Measurements from ENCODE around the gene SLC25A26. TPM values are rescaled to one million over a fixed set of nuclear protein-coding genes. Genes with fewer than 3 reads are reported as not detected.

SLC25A26 gene
- total and polyA plus RNA-seq, 3 experiments from 2014 or later, result 18.9 to 38.4 (median 22.5) TPM

- no peak for DNase-seq
- H3K36me3 ChIP-seq (ENCODE audit: insufficient read depth, low read length), result peaks cover 11% of the 10 kb centered on the region
Observed at GRCh38 chr3:66403323-66403990, 182.7 kb downstream of the SLC25A26 start.

GRCh38 chr3:66404197-66404596 is 183.4 kb downstream of the SLC25A26 start:
- no peak overlapping the region for H3K4me3 ChIP-seq (ENCODE audit: low read length)
- Mint-ChIP-seq H3K9me3 (no peaks in the 10 kb centered on the region), H3K27ac (peak overlapping the region in 1 of 8 donors; percentile 39), H3K36me3 (peaks cover 6 to 88% (median 20%) of the 10 kb centered on the region in 3 donors), H3K27me3 (no peaks in the 10 kb centered on the region), H3K4me3 (peak overlapping the region in 1 of 7 donors; percentile 59), H3K4me1 (peaks cover 3% of the 10 kb centered on the region in 3 donors)
- CTCF ChIA-PET, result interaction anchor here (0.9 to 6.4 kb wide), 3 partner anchors 26 to 413 kb away, joined by 3 to 65 read pairs (median 4); no protein-coding TSS in a partner anchor
- peaks cover 11% of the 10 kb centered on the region for H3K36me3 ChIP-seq (ENCODE audit: insufficient read depth, low read length)
- no peak for DNase-seq
- no peaks in the 10 kb centered on the region for H3K4me1 ChIP-seq (ENCODE audit: insufficient read depth, low read length)
- no peaks in the 10 kb centered on the region for H3K27me3 ChIP-seq (ENCODE audit: insufficient read depth, low read length, poor library complexity, severe bottlenecking)
- H3K27ac ChIP-seq (ENCODE audit: low read depth, low read length), result no peak overlapping the region
- POLR2A ChIA-PET, result no interaction called here
- no peaks in the 10 kb centered on the region for H3K9me3 ChIP-seq (ENCODE audit: low read length)

More at GRCh38 chr3:66403323-66403990, 182.7 kb downstream of the SLC25A26 start:
- Mint-ChIP-seq H3K9me3 (no peaks in the 10 kb centered on the region), H3K4me1 (peaks cover 3% of the 10 kb centered on the region in 3 donors), H3K36me3 (peaks cover 6 to 89% (median 20%) of the 10 kb centered on the region in 3 donors), H3K4me3 (peak overlapping the region in 1 of 7 donors; percentile 59), H3K27ac (peak overlapping the region in 3 of 8 donors; percentile 29 to 66 (median 39)), H3K27me3 (no peaks in the 10 kb centered on the region)
- CTCF ChIA-PET, result interaction anchor here (0.9 to 6.4 kb wide), 3 partner anchors 25 to 414 kb away, joined by 3 to 65 read pairs (median 4); no protein-coding TSS in a partner anchor
- Histone ChIP-seq H3K4me3 (ENCODE audit: low read length) (no peak overlapping the region), H3K27me3 (ENCODE audit: insufficient read depth, low read length, poor library complexity, severe bottlenecking) (no peaks in the 10 kb centered on the region), H3K4me1 (ENCODE audit: insufficient read depth, low read length) (no peaks in the 10 kb centered on the region), H3K27ac (ENCODE audit: low read depth, low read length) (no peak overlapping the region), H3K9me3 (ENCODE audit: low read length) (no peaks in the 10 kb centered on the region)
- POLR2A ChIA-PET, result no interaction called here

- Histone ChIP-seq H3K4me3 (ENCODE audit: low read length) (no peak overlapping the region), H3K27ac (ENCODE audit: low read depth, low read length) (no peak overlapping the region), H3K36me3 (ENCODE audit: insufficient read depth, low read length) (peaks cover 11% of the 10 kb centered on the region), H3K9me3 (ENCODE audit: low read length) (no peaks in the 10 kb centered on the region), H3K27me3 (ENCODE audit: insufficient read depth, low read length, poor library complexity, severe bottlenecking) (no peaks in the 10 kb centered on the region), H3K4me1 (ENCODE audit: insufficient read depth, low read length) (no peaks in the 10 kb centered on the region)
- Mint-ChIP-seq H3K4me3 (no peak overlapping the region), H3K9me3 (no peaks in the 10 kb centered on the region), H3K4me1 (peaks cover 3% of the 10 kb centered on the region in 3 donors), H3K27ac (no peak overlapping the region), H3K36me3 (peaks cover 6 to 92% (median 20%) of the 10 kb centered on the region in 3 donors), H3K27me3 (no peaks in the 10 kb centered on the region)
- no peak for DNase-seq
- ChIA-PET CTCF (interaction anchor here (0.7 to 6.4 kb wide), 2 partner anchors 151 to 412 kb away, joined by 3 to 65 read pairs; no protein-coding TSS in a partner anchor), POLR2A (no interaction called here)
Observed at GRCh38 chr3:66404903-66405700, 184.3 kb downstream of the SLC25A26 start.

GRCh38 chr3:66405701-66406091 is 184.9 kb downstream of the SLC25A26 start:
- H3K27ac Mint-ChIP-seq, result no peak overlapping the region
- POLR2A ChIA-PET, result no interaction called here

GRCh38 chr3:66406163-66406562 is 185.4 kb downstream of the SLC25A26 start:
- ChIA-PET POLR2A (no interaction called here), CTCF (interaction anchor here (0.8 to 7.3 kb wide), 7 partner anchors 13 to 416 kb away, joined by 3 to 65 read pairs (median 17); no protein-coding TSS in a partner anchor)
- H3K4me1 Mint-ChIP-seq, result peaks cover 3% of the 10 kb centered on the region in 3 donors
- H3K27ac Mint-ChIP-seq, result no peak overlapping the region
- no peaks in the 10 kb centered on the region for H3K27me3 Mint-ChIP-seq
- DNase-seq, result no peak
- no peak overlapping the region for H3K4me3 ChIP-seq (ENCODE audit: low read length)
- H3K27me3 ChIP-seq (ENCODE audit: insufficient read depth, low read length, poor library complexity, severe bottlenecking), result no peaks in the 10 kb centered on the region
- no peaks in the 10 kb centered on the region for H3K4me1 ChIP-seq (ENCODE audit: insufficient read depth, low read length)
- H3K36me3 Mint-ChIP-seq, result peaks cover 6 to 95% (median 19%) of the 10 kb centered on the region in 3 donors
- H3K9me3 Mint-ChIP-seq, result no peaks in the 10 kb centered on the region
- H3K36me3 ChIP-seq (ENCODE audit: insufficient read depth, low read length), result peaks cover 11% of the 10 kb centered on the region
- peak overlapping the region in 1 of 7 donors; percentile 23 for H3K4me3 Mint-ChIP-seq
- H3K9me3 ChIP-seq (ENCODE audit: low read length), result no peaks in the 10 kb centered on the region
- no peak overlapping the region for H3K27ac ChIP-seq (ENCODE audit: low read depth, low read length)

More at GRCh38 chr3:66405701-66406091, 184.9 kb downstream of the SLC25A26 start:
- H3K4me3 ChIP-seq (ENCODE audit: low read length), result no peak overlapping the region
- no peaks in the 10 kb centered on the region for H3K9me3 ChIP-seq (ENCODE audit: low read length)
- Mint-ChIP-seq H3K27me3 (no peaks in the 10 kb centered on the region), H3K4me3 (no peak overlapping the region), H3K36me3 (peaks cover 6 to 95% (median 20%) of the 10 kb centered on the region in 3 donors), H3K9me3 (no peaks in the 10 kb centered on the region), H3K4me1 (peaks cover 3% of the 10 kb centered on the region in 3 donors)
- no peaks in the 10 kb centered on the region for H3K27me3 ChIP-seq (ENCODE audit: insufficient read depth, low read length, poor library complexity, severe bottlenecking)
- no peaks in the 10 kb centered on the region for H3K4me1 ChIP-seq (ENCODE audit: insufficient read depth, low read length)
- no peak for DNase-seq
- peaks cover 11% of the 10 kb centered on the region for H3K36me3 ChIP-seq (ENCODE audit: insufficient read depth, low read length)
- CTCF ChIA-PET, result interaction anchor here (3.2 to 7.3 kb wide), 3 partner anchors 128 to 416 kb away, joined by 17 to 65 read pairs (median 33); no protein-coding TSS in a partner anchor
- H3K27ac ChIP-seq (ENCODE audit: low read depth, low read length), result no peak overlapping the region

GRCh38 chr3:66406831-66407610 is 186.2 kb downstream of the SLC25A26 start:
- Mint-ChIP-seq H3K36me3 (peaks cover 6 to 94% (median 17%) of the 10 kb centered on the region in 3 donors), H3K4me3 (no peak overlapping the region)

GRCh38 chr3:66407611-66408218 is 186.9 kb downstream of the SLC25A26 start:
- Mint-ChIP-seq H3K4me1 (peaks cover 3% of the 10 kb centered on the region in 3 donors), H3K27me3 (no peaks in the 10 kb centered on the region), H3K27ac (peak overlapping the region in 3 of 8 donors; percentile 7 to 45 (median 38)), H3K36me3 (peaks cover 6 to 94% (median 19%) of the 10 kb centered on the region in 3 donors), H3K4me3 (no peak overlapping the region), H3K9me3 (no peaks in the 10 kb centered on the region)
- peak; percentile 54 to 79 (median 59) for DNase-seq
- Histone ChIP-seq H3K9me3 (ENCODE audit: low read length) (no peaks in the 10 kb centered on the region), H3K36me3 (ENCODE audit: insufficient read depth, low read length) (peaks cover 11% of the 10 kb centered on the region), H3K27ac (ENCODE audit: low read depth, low read length) (no peak overlapping the region), H3K4me3 (ENCODE audit: low read length) (no peak overlapping the region), H3K4me1 (ENCODE audit: insufficient read depth, low read length) (no peaks in the 10 kb centered on the region), H3K27me3 (ENCODE audit: insufficient read depth, low read length, poor library complexity, severe bottlenecking) (no peaks in the 10 kb centered on the region)
- ChIA-PET CTCF (interaction anchor here (0.7 to 7.3 kb wide), 45 partner anchors 9 to 1100 kb away, joined by 3 to 65 read pairs (median 4); no protein-coding TSS in a partner anchor), POLR2A (no interaction called here)

More at GRCh38 chr3:66406831-66407610, 186.2 kb downstream of the SLC25A26 start:
- Histone ChIP-seq H3K27ac (ENCODE audit: low read depth, low read length) (no peak overlapping the region), H3K27me3 (ENCODE audit: insufficient read depth, low read length, poor library complexity, severe bottlenecking) (no peaks in the 10 kb centered on the region), H3K4me3 (ENCODE audit: low read length) (no peak overlapping the region), H3K36me3 (ENCODE audit: insufficient read depth, low read length) (peaks cover 11% of the 10 kb centered on the region), H3K4me1 (ENCODE audit: insufficient read depth, low read length) (no peaks in the 10 kb centered on the region), H3K9me3 (ENCODE audit: low read length) (no peaks in the 10 kb centered on the region)
- POLR2A ChIA-PET, result no interaction called here
- CTCF ChIA-PET, result interaction anchor here (0.7 to 7.3 kb wide), 36 partner anchors 9 to 1101 kb away, joined by 3 to 65 read pairs (median 4); no protein-coding TSS in a partner anchor
- Mint-ChIP-seq H3K4me1 (peaks cover 3% of the 10 kb centered on the region in 3 donors), H3K9me3 (no peaks in the 10 kb centered on the region), H3K27ac (peak overlapping the region in 1 of 8 donors; percentile 75), H3K27me3 (no peaks in the 10 kb centered on the region)
- DNase-seq, result no peak
